AG04449 (cell line): Measurements from ENCODE around the gene AGTPBP1.

Experiments used
- CTCF ChIA-PET: fragments of 350-600 bp; formaldehyde crosslinking; extraction: SDS; loops from one replicate; lab custom pipeline; 2021; ENCODE audit warnings: antibody characterized with exemption; lab: Yijun Ruan, JAX
- POLR2A ChIA-PET: fragments of 400-600, 350-600 bp; formaldehyde crosslinking; extraction: SDS; loops from one replicate; lab custom pipeline; 2020; ENCODE audit warnings: antibody characterized with exemption, inconsistent platforms; lab: Yijun Ruan, JAX
- DNase-seq: peaks from one replicate; pipeline ENCODE4 v3.0.0-alpha.2; 2010; ENCODE audit warnings: low read depth, low spot score
- H3K4me3 ChIP-seq: 2 replicates; pipeline ENCODE4 v1.5.1; 2011; ENCODE audit warnings: low read depth, mild to moderate bottlenecking, control low read depth, low read length
- TF ChIP-seq, protein P1 (sequence below): IDR thresholded peaks from one replicate; pipeline ENCODE4 v1.5.1; 2011; ENCODE audit warnings: mild to moderate bottlenecking, moderate library complexity, low read length, control low read depth, inconsistent platforms; ENCODE audit not compliant: insufficient read depth; ENCODE audit errors: missing control alignments

The AGTPBP1 gene

GRCh38 chr9:85702726-85703289 lies 38.9 kb downstream of the AGTPBP1 start:
- TF ChIP-seq, protein P1, sequence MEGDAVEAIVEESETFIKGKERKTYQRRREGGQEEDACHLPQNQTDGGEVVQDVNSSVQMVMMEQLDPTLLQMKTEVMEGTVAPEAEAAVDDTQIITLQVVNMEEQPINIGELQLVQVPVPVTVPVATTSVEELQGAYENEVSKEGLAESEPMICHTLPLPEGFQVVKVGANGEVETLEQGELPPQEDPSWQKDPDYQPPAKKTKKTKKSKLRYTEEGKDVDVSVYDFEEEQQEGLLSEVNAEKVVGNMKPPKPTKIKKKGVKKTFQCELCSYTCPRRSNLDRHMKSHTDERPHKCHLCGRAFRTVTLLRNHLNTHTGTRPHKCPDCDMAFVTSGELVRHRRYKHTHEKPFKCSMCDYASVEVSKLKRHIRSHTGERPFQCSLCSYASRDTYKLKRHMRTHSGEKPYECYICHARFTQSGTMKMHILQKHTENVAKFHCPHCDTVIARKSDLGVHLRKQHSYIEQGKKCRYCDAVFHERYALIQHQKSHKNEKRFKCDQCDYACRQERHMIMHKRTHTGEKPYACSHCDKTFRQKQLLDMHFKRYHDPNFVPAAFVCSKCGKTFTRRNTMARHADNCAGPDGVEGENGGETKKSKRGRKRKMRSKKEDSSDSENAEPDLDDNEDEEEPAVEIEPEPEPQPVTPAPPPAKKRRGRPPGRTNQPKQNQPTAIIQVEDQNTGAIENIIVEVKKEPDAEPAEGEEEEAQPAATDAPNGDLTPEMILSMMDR: no peak
- POLR2A ChIA-PET: no interaction called here
- DNase-seq: no peak
- no peak overlapping the region for H3K4me3 ChIP-seq
- CTCF ChIA-PET: no interaction called here

DNA sequence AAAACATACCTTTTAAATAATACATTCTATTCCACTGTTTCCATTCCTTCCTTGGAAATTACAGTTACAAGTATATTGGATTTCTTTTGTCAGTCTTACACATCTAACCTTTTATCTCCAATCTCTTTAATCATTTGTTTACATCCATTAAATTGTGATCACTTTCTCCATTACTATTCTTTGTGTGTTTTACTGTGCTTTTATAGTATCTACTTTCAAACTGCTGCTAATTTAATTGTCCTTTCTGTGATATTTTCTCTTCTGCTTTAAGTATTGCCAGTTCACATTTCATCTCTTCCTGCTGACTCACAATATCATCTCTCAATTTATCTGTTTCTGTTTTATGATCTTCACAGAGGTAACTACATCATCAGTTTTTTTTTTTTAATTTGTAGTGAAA lies 39.6 kb downstream of the AGTPBP1 start:
- TF ChIP-seq, protein P1: no peak
- H3K4me3 ChIP-seq: no peak overlapping the region
- ChIA-PET POLR2A (no interaction called here), CTCF (no interaction called here)
- no peak for DNase-seq

DNA sequence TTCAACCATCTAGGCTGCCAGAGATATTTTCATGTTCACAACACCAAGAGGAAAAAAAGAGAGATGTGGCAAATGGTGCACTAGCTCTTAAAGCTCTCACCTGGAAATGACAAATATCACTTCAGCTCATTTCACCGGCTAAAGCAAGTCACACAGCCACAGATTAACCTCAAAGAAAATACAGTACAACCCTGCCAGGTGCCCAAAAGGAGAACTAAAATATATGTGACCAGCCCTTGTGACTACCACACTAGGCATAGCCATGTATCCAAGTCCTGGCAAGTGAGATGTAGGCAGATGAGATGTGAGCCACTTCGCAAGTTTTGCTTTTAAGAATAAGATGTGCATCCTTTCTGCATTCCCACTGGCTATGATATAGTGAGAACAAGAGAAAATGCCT lies 41.4 kb downstream of the AGTPBP1 start:
- CTCF ChIA-PET: interaction anchor here (0.9 kb wide), 1 partner anchor 14 kb away, joined by 3 read pairs; no protein-coding TSS in a partner anchor
- POLR2A ChIA-PET: no interaction called here
- no peak for DNase-seq
- no peak overlapping the region for H3K4me3 ChIP-seq
- TF ChIP-seq, protein P1: no peak

- POLR2A ChIA-PET: no interaction called here
- H3K4me3 ChIP-seq: no peak overlapping the region
- TF ChIP-seq, protein P1: no peak
- no peak for DNase-seq
- CTCF ChIA-PET: interaction anchor here (4.1 kb wide), 1 partner anchor 10 kb away, joined by 17 read pairs; no protein-coding TSS in a partner anchor
These were observed 53.4 kb downstream of the AGTPBP1 start for GRCh38 chr9:85688361-85688760.

- H3K4me3 ChIP-seq: no peak overlapping the region
- TF ChIP-seq, protein P1: no peak
- no peak for DNase-seq
- POLR2A ChIA-PET: no interaction called here
- CTCF ChIA-PET: interaction anchor here (4.1 kb wide), 1 partner anchor 13 kb away, joined by 17 read pairs; no protein-coding TSS in a partner anchor
These were observed 56.7 kb downstream of the AGTPBP1 start for GRCh38 chr9:85685081-85685480.

DNA sequence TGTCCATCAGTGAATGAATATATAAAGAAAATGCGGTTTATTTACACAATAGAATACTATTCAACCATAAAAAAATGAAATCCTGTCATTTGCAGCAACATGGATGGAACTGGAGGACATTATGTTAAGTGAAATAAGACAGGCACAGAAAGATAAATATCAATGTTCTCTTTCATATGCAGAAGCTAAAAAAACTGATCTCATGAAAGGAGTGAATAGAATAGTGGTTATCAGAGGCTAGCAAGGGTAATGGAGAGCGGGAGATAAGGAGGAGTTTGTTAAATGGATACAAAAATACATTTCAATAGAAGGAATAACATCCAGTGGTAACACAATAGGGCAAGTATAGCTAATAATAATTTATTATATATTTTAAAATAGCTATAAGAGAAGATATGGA lies 65.0 kb downstream of the AGTPBP1 start:
- no peak for DNase-seq
- TF ChIP-seq, protein P1: no peak
- ChIA-PET CTCF (interaction anchor here (1.3 kb wide), 1 partner anchor 21 kb away, joined by 3 read pairs; no protein-coding TSS in a partner anchor), POLR2A (no interaction called here)
- H3K4me3 ChIP-seq: no peak overlapping the region
